ENCODE measurements around the gene CUBN. TPM values are rescaled to one million over a fixed set of nuclear protein-coding genes. Genes with fewer than 3 reads are reported as not detected.

The CUBN gene
- total RNA-seq, 1 experiment from 2014 or later, result 0.46 TPM

DNA sequence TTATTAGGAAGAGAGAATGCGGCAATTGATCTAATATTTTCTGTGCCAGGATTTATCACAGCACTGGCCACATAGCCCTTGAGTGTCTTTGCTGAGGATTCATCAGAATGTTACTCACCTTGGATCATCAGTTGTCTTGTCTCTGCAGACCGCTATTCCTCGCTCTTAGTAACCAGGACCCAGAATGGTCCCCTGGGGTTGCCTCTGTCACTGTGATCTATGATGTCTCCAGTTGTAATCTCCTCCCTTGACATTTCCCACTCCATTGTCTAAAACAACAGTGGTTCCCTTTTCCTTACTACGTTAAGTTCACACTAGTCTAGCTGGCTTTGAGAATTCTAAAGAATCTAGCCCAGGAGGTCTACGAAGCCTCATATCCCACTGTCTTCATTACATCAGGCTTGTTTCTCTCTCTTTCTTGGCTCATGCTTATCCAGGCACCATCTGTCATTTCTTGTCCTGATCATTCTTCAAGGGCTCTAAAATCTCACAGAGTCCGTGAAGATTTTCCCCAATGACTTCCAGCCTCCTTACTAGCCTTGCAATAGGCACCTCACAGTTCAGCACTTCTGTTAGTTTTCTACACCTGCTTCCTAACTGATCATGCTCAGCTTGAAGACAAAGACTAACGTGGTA lies 125.8 kb downstream of the CUBN start:
- Mint-ChIP-seq H3K36me3 (no peaks in the 10 kb centered on the region), H3K4me1 (no peaks in the 10 kb centered on the region), H3K27ac (no peak overlapping the region), H3K27me3 (ENCODE audit: low read depth) (no peaks in the 10 kb centered on the region), H3K9me3 (peaks cover 34% of the 10 kb centered on the region), H3K4me3 (no peak overlapping the region)
- CTCF ChIA-PET, result interaction anchor here (1.6 kb wide), 1 partner anchor 8 kb away, joined by 4 read pairs; no protein-coding TSS in a partner anchor
- ATAC-seq (no peak), DNase-seq (ENCODE audit: low spot score) (no peak)
- POLR2A ChIA-PET, result no interaction called here
- TF ChIP-seq CBFB (CRISPR knock-in tag; IDR thresholded peaks at IDR 0.05; ENCODE audit: low read depth) (no peak), RELA (CRISPR knock-in tag; IDR thresholded peaks at IDR 0.05; ENCODE audit: borderline replicate concordance) (no peak), MYBL2 (CRISPR knock-in tag; IDR thresholded peaks at IDR 0.05) (no peak), ZNF219 (CRISPR knock-in tag; IDR thresholded peaks at IDR 0.05; ENCODE audit: borderline replicate concordance) (no peak), EMX1 (CRISPR knock-in tag; IDR thresholded peaks at IDR 0.05) (no peak), NR1H2 (CRISPR knock-in tag; IDR thresholded peaks at IDR 0.05) (no peak), GTF2I (CRISPR knock-in tag; conservative IDR thresholded peaks at IDR 0.05) (no peak), NFE2L1 (CRISPR knock-in tag; IDR thresholded peaks at IDR 0.05) (no peak), ELF4 (CRISPR knock-in tag; IDR thresholded peaks at IDR 0.05; ENCODE audit: low read depth) (no peak), ZNF423 (CRISPR knock-in tag; IDR thresholded peaks at IDR 0.05) (no peak)
- TF ChIP-seq, protein P1, sequence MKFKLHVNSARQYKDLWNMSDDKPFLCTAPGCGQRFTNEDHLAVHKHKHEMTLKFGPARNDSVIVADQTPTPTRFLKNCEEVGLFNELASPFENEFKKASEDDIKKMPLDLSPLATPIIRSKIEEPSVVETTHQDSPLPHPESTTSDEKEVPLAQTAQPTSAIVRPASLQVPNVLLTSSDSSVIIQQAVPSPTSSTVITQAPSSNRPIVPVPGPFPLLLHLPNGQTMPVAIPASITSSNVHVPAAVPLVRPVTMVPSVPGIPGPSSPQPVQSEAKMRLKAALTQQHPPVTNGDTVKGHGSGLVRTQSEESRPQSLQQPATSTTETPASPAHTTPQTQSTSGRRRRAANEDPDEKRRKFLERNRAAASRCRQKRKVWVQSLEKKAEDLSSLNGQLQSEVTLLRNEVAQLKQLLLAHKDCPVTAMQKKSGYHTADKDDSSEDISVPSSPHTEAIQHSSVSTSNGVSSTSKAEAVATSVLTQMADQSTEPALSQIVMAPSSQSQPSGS (CRISPR knock-in tag; IDR thresholded peaks at IDR 0.05; ENCODE audit: borderline replicate concordance, low read depth), result no peak
- TF ChIP-seq, protein P2, sequence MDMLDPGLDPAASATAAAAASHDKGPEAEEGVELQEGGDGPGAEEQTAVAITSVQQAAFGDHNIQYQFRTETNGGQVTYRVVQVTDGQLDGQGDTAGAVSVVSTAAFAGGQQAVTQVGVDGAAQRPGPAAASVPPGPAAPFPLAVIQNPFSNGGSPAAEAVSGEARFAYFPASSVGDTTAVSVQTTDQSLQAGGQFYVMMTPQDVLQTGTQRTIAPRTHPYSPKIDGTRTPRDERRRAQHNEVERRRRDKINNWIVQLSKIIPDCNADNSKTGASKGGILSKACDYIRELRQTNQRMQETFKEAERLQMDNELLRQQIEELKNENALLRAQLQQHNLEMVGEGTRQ (CRISPR knock-in tag; IDR thresholded peaks at IDR 0.05), result no peak
- TF ChIP-seq, protein P3, sequence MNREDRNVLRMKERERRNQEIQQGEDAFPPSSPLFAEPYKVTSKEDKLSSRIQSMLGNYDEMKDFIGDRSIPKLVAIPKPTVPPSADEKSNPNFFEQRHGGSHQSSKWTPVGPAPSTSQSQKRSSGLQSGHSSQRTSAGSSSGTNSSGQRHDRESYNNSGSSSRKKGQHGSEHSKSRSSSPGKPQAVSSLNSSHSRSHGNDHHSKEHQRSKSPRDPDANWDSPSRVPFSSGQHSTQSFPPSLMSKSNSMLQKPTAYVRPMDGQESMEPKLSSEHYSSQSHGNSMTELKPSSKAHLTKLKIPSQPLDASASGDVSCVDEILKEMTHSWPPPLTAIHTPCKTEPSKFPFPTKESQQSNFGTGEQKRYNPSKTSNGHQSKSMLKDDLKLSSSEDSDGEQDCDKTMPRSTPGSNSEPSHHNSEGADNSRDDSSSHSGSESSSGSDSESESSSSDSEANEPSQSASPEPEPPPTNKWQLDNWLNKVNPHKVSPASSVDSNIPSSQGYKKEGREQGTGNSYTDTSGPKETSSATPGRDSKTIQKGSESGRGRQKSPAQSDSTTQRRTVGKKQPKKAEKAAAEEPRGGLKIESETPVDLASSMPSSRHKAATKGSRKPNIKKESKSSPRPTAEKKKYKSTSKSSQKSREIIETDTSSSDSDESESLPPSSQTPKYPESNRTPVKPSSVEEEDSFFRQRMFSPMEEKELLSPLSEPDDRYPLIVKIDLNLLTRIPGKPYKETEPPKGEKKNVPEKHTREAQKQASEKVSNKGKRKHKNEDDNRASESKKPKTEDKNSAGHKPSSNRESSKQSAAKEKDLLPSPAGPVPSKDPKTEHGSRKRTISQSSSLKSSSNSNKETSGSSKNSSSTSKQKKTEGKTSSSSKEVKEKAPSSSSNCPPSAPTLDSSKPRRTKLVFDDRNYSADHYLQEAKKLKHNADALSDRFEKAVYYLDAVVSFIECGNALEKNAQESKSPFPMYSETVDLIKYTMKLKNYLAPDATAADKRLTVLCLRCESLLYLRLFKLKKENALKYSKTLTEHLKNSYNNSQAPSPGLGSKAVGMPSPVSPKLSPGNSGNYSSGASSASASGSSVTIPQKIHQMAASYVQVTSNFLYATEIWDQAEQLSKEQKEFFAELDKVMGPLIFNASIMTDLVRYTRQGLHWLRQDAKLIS (CRISPR knock-in tag; IDR thresholded peaks at IDR 0.05; ENCODE audit: borderline replicate concordance), result no peak

DNA sequence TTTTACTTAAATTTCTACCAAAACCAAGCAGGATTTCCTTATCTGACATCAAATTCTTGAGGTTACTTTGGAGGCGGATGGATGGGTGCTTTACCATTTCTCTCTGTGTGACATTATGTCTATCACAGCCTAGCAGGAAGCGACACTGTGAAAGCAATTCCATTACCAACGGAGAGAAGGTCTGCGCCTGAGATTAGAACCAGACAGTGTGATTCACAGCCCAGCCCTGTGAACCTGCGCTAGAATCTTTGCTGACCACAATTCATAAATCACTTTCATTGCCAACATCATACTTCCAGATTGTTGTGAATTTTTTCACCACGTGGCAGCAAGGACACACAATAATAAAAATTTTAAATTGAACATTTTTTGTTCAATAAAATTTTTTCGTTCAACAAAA lies 126.5 kb downstream of the CUBN start:
- TF ChIP-seq TEAD4 (CRISPR knock-in tag; IDR thresholded peaks at IDR 0.05) (no peak), ZNF219 (CRISPR knock-in tag; IDR thresholded peaks at IDR 0.05; ENCODE audit: borderline replicate concordance) (no peak), KAT7 (CRISPR knock-in tag; IDR thresholded peaks at IDR 0.05; ENCODE audit: borderline replicate concordance) (no peak), SMAD3 (CRISPR knock-in tag; IDR thresholded peaks at IDR 0.05; ENCODE audit: borderline replicate concordance) (no peak), ZNF138 (CRISPR knock-in tag; conservative IDR thresholded peaks at IDR 0.05) (no peak), IRF2 (CRISPR knock-in tag; IDR thresholded peaks at IDR 0.05; ENCODE audit: borderline replicate concordance, low read depth) (no peak), CREM (CRISPR knock-in tag; IDR thresholded peaks at IDR 0.05) (no peak), ZNF396 (CRISPR knock-in tag; IDR thresholded peaks at IDR 0.05; ENCODE audit: borderline replicate concordance) (no peak), TP53 (CRISPR knock-in tag; IDR thresholded peaks at IDR 0.05) (no peak)
- TF ChIP-seq, protein P4, sequence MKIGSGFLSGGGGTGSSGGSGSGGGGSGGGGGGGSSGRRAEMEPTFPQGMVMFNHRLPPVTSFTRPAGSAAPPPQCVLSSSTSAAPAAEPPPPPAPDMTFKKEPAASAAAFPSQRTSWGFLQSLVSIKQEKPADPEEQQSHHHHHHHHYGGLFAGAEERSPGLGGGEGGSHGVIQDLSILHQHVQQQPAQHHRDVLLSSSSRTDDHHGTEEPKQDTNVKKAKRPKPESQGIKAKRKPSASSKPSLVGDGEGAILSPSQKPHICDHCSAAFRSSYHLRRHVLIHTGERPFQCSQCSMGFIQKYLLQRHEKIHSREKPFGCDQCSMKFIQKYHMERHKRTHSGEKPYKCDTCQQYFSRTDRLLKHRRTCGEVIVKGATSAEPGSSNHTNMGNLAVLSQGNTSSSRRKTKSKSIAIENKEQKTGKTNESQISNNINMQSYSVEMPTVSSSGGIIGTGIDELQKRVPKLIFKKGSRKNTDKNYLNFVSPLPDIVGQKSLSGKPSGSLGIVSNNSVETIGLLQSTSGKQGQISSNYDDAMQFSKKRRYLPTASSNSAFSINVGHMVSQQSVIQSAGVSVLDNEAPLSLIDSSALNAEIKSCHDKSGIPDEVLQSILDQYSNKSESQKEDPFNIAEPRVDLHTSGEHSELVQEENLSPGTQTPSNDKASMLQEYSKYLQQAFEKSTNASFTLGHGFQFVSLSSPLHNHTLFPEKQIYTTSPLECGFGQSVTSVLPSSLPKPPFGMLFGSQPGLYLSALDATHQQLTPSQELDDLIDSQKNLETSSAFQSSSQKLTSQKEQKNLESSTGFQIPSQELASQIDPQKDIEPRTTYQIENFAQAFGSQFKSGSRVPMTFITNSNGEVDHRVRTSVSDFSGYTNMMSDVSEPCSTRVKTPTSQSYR (CRISPR knock-in tag; IDR thresholded peaks at IDR 0.05), result no peak
- TF ChIP-seq, protein P5, sequence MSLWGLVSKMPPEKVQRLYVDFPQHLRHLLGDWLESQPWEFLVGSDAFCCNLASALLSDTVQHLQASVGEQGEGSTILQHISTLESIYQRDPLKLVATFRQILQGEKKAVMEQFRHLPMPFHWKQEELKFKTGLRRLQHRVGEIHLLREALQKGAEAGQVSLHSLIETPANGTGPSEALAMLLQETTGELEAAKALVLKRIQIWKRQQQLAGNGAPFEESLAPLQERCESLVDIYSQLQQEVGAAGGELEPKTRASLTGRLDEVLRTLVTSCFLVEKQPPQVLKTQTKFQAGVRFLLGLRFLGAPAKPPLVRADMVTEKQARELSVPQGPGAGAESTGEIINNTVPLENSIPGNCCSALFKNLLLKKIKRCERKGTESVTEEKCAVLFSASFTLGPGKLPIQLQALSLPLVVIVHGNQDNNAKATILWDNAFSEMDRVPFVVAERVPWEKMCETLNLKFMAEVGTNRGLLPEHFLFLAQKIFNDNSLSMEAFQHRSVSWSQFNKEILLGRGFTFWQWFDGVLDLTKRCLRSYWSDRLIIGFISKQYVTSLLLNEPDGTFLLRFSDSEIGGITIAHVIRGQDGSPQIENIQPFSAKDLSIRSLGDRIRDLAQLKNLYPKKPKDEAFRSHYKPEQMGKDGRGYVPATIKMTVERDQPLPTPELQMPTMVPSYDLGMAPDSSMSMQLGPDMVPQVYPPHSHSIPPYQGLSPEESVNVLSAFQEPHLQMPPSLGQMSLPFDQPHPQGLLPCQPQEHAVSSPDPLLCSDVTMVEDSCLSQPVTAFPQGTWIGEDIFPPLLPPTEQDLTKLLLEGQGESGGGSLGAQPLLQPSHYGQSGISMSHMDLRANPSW (CRISPR knock-in tag; conservative IDR thresholded peaks at IDR 0.05; ENCODE audit: low read depth), result no peak
- H3K4me3 Mint-ChIP-seq, result no peak overlapping the region
- H3K27me3 Mint-ChIP-seq (ENCODE audit: low read depth), result no peaks in the 10 kb centered on the region
- CTCF ChIA-PET, result no interaction called here
- H3K4me1 Mint-ChIP-seq, result no peaks in the 10 kb centered on the region
- no peaks in the 10 kb centered on the region for H3K36me3 Mint-ChIP-seq
- ATAC-seq (no peak), DNase-seq (ENCODE audit: low spot score) (no peak)
- POLR2A ChIA-PET, result no interaction called here
- H3K9me3 Mint-ChIP-seq, result peaks cover 34% of the 10 kb centered on the region
- H3K27ac Mint-ChIP-seq, result no peak overlapping the region

Measured in WTC11 (cell line).